Immature natural killer cell (primary cell): Measurements from ENCODE around the gene TNFRSF11A. TPM values are rescaled to one million over a fixed set of nuclear protein-coding genes. Genes with fewer than 3 reads are reported as not detected.
A peak's percentile ranks its signal among the peaks of the same experiment; 100 is the strongest.

Source experiments
- DNase-seq, 3 donors: peaks; one replicate each; pipeline ENCODE4 v3.0.0; 2022; ENCODE audit warnings: mixed read lengths in 1 of 3
- H3K27ac Mint-ChIP-seq, 6 donors: one replicate each; pipeline ENCODE4 v1.8.0; 2020; ENCODE audit warnings: mixed read lengths in 6 of 6, mild to moderate bottlenecking in 5 of 6, inconsistent platforms in 4 of 6, moderate library complexity in 3 of 6
- H3K27me3 Mint-ChIP-seq, 3 donors: one replicate each; pipeline ENCODE4 v1.8.0; 2020 to 2021; ENCODE audit warnings: low read depth in 3 of 3, mild to moderate bottlenecking in 3 of 3, mixed read lengths in 3 of 3, moderate library complexity in 3 of 3, inconsistent platforms in 1 of 3
- H3K36me3 Mint-ChIP-seq, 3 donors: one replicate each; pipeline ENCODE4 v1.8.0; 2020; ENCODE audit warnings: mixed read lengths in 3 of 3, inconsistent platforms in 2 of 3, mild to moderate bottlenecking in 2 of 3
- H3K4me1 Mint-ChIP-seq, 2 donors: one replicate each; pipeline ENCODE4 v1.8.0; 2020; ENCODE audit warnings: inconsistent platforms in 2 of 2, mild to moderate bottlenecking in 2 of 2, mixed read lengths in 2 of 2, moderate library complexity in 1 of 2
- H3K4me3 Mint-ChIP-seq, 5 donors: one replicate each; pipeline ENCODE4 v1.8.0; 2020; ENCODE audit warnings: mild to moderate bottlenecking in 5 of 5, mixed read lengths in 5 of 5, inconsistent platforms in 3 of 5, moderate library complexity in 3 of 5
- H3K9me3 Mint-ChIP-seq, 6 donors: one replicate each; pipeline ENCODE4 v1.8.0; 2020; ENCODE audit warnings: mild to moderate bottlenecking in 6 of 6, mixed read lengths in 6 of 6, inconsistent platforms in 4 of 6, moderate library complexity in 3 of 6
- polyA plus RNA-seq, 3 donors: library from polyadenylated mRNA; unstranded; fragments of 300-500 nt; fragmentation: Illumina TruSeq; gene quantifications; one replicate each; pipeline ENCODE4 v1.2.3, GENCODE V29; 2021

Gene TNFRSF11A
- polyA plus RNA-seq, 3 donors from 2014 or later = 13.5 to 23.3 (median 16.8) TPM

DNA sequence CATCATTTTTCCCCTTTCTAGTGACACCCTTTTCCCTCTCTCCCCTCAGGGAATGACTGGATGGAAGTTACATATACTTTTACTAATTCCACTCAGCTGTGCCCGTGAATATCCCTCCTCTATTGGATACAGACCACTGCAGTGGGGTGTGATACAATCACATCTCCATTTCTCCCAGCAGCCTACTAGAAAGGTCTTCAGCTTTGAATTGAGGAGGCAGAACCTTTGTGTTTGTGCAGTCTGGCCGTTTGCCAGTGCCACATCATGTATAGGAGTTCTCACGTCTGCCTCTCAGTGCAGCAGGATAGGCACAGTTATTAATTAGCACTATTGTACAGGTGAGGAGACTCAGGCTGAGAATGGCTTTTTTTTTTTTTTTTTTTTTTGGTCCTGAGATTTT is 16.4 kb downstream of the TNFRSF11A start:
- peaks cover 2 to 13% of the 10 kb centered on the region in 2 donors for H3K4me1 Mint-ChIP-seq
- peaks cover 0 to 9% (median 2%) of the 10 kb centered on the region in 3 donors for H3K27me3 Mint-ChIP-seq
- DNase-seq = no peak
- no peak overlapping the region for H3K27ac Mint-ChIP-seq
- no peaks in the 10 kb centered on the region for H3K9me3 Mint-ChIP-seq
- no peak overlapping the region for H3K4me3 Mint-ChIP-seq
- peaks cover 0 to 5% (median 0%) of the 10 kb centered on the region in 3 donors for H3K36me3 Mint-ChIP-seq

GRCh38 chr18:62342884-62343283 is 17.8 kb downstream of the TNFRSF11A start:
- peaks cover 6 to 24% of the 10 kb centered on the region in 2 donors for H3K4me1 Mint-ChIP-seq
- H3K27ac Mint-ChIP-seq = no peak overlapping the region
- H3K4me3 Mint-ChIP-seq = no peak overlapping the region
- peaks cover 0 to 12% (median 2%) of the 10 kb centered on the region in 3 donors for H3K27me3 Mint-ChIP-seq
- H3K36me3 Mint-ChIP-seq = no peaks in the 10 kb centered on the region
- H3K9me3 Mint-ChIP-seq = no peaks in the 10 kb centered on the region
- no peak for DNase-seq

DNA sequence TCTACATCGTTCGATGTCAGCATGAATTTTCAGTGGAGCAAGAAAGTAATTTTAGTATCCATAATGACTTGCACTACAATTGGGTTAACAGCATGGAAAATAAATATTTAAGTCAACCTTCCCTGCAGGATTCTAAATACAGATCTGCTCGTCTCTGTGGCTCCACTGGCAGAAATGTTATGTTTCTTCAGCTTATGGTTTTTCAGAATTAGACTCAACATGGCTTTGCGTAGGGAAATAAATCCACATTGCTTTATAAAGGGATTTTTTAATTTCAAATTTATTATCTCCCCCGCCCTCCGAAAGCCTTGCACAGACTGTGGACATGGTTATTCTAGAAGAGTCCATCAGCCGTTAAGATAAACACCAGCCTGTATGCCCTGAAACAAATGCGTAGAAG is 18.2 kb downstream of the TNFRSF11A start:
- no peak for DNase-seq
- no peak overlapping the region for H3K27ac Mint-ChIP-seq

DNA sequence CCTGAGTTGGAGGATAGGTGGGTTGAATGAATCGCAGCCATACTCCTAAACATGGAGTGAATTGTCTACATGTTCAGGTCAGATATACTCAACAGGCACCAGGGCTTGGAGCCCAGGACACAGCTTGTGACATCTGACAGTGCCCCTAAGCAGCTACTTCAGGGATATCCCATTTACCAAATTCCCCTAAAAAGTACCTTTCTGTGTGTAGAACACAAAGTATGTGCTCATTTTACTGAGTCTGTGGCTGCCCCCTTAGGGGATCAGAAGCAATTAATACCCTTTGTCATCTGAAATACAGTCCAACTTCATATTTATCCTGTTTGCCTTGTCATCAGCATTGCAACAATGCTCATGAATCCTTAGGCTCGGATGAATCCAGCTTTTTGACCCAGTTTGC is 20.8 kb downstream of the TNFRSF11A start:
- H3K27ac Mint-ChIP-seq = peak overlapping the region in 1 of 6 donors; percentile 47
- H3K9me3 Mint-ChIP-seq = no peaks in the 10 kb centered on the region
- H3K36me3 Mint-ChIP-seq = no peaks in the 10 kb centered on the region
- peaks cover 6 to 15% of the 10 kb centered on the region in 2 donors for H3K4me1 Mint-ChIP-seq
- peaks cover under 1 to 6% (median 3%) of the 10 kb centered on the region in 3 donors for H3K27me3 Mint-ChIP-seq
- H3K4me3 Mint-ChIP-seq = no peak overlapping the region
- DNase-seq = no peak

More for the DNA sequence above, 18.2 kb downstream of the TNFRSF11A start:
- Mint-ChIP-seq H3K36me3 (no peaks in the 10 kb centered on the region), H3K27me3 (peaks cover 0 to 12% (median 2%) of the 10 kb centered on the region in 3 donors), H3K9me3 (no peaks in the 10 kb centered on the region), H3K4me3 (no peak overlapping the region), H3K4me1 (peaks cover 6 to 24% of the 10 kb centered on the region in 2 donors)

DNA sequence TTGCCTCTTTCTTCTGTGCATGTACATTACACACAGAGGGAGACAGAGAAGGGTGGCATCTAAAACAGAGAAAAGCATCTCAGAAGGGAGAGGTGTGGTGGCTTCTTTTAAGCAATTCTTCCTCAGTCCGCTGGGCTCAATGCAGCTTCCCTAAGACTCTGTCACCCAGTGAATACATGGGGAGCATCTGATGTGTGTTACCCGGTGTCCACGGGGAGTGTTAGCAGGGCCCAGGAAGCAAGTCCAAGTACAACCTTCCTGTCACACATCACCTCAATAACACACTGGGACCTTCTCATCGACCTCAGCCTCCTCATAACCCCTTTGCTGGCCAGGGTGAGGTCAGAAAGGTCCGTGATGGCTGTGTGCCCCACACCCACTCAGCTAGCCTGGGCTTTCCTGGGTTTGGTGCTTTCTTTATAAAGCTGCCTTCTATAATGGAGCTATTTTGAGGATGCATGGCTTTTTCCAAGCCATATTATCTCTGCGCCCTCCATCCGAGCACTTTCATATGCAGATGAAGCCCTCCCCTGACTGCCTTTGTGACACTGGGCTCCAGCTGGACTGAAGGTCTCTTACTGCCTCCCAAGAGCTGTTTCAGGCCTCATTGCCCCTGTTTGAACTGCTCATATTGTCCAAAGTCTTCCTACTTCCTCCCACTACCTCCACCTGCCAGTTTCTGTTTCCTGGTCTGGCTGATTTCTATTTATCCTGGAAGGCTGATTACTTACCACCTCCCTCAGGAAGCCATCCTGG is 21.4 kb downstream of the TNFRSF11A start:
- no peak for DNase-seq
- Mint-ChIP-seq H3K4me1 (peaks cover 6 to 15% of the 10 kb centered on the region in 2 donors), H3K27me3 (peaks cover 0 to 6% (median 3%) of the 10 kb centered on the region in 3 donors), H3K27ac (peak overlapping the region in 3 of 6 donors; percentile 19 to 77 (median 49)), H3K4me3 (peak overlapping the region in 1 of 5 donors; percentile 42), H3K9me3 (no peaks in the 10 kb centered on the region), H3K36me3 (no peaks in the 10 kb centered on the region)

- H3K36me3 Mint-ChIP-seq = no peaks in the 10 kb centered on the region
- no peaks in the 10 kb centered on the region for H3K9me3 Mint-ChIP-seq
- DNase-seq = no peak
- peaks cover 6 to 15% of the 10 kb centered on the region in 2 donors for H3K4me1 Mint-ChIP-seq
- H3K27ac Mint-ChIP-seq = peak overlapping the region in 3 of 6 donors; percentile 2 to 77 (median 49)
- H3K27me3 Mint-ChIP-seq = peaks cover 0 to 6% (median 3%) of the 10 kb centered on the region in 3 donors
- peak overlapping the region in 1 of 5 donors; percentile 42 for H3K4me3 Mint-ChIP-seq
Measured at GRCh38 chr18:62347089-62347506, 22.0 kb downstream of the TNFRSF11A start.

GRCh38 chr18:62348474-62348873 is 23.4 kb downstream of the TNFRSF11A start:
- Mint-ChIP-seq H3K27me3 (peaks cover 0 to 6% (median 3%) of the 10 kb centered on the region in 3 donors), H3K27ac (peak overlapping the region in 1 of 6 donors; percentile 30), H3K9me3 (no peaks in the 10 kb centered on the region), H3K4me1 (peaks cover 6 to 15% of the 10 kb centered on the region in 2 donors), H3K36me3 (no peaks in the 10 kb centered on the region), H3K4me3 (no peak overlapping the region)
- no peak for DNase-seq

DNA sequence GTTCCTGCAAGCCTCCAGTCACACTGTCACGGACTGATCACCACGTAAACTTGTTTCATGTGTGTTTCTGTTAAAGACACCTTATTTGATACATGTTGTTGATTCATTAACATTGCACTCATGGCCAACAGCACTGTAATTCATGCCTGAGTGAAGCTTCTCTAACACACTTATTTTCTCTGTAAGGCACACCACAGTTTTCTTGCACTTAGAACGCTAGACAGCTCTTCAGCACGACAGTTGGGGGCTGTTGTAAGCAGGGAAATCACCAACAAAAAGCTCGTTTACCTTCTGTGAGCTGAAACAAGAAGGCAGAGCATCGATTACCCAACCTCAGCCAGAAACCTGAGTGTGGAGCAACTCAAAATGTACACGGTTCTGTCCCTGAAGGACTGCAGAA is 28.1 kb downstream of the TNFRSF11A start:
- no peak for DNase-seq
- H3K36me3 Mint-ChIP-seq = no peaks in the 10 kb centered on the region
- H3K27ac Mint-ChIP-seq = no peak overlapping the region
- H3K4me1 Mint-ChIP-seq = no peaks in the 10 kb centered on the region
- peaks cover 0 to 3% (median 3%) of the 10 kb centered on the region in 3 donors for H3K27me3 Mint-ChIP-seq
- H3K4me3 Mint-ChIP-seq = no peak overlapping the region
- H3K9me3 Mint-ChIP-seq = no peaks in the 10 kb centered on the region

GRCh38 chr18:62354151-62354550 is 29.0 kb downstream of the TNFRSF11A start:
- Mint-ChIP-seq H3K9me3 (no peaks in the 10 kb centered on the region), H3K4me3 (no peak overlapping the region), H3K27me3 (peaks cover 0 to 3% (median 3%) of the 10 kb centered on the region in 3 donors), H3K4me1 (no peaks in the 10 kb centered on the region), H3K36me3 (no peaks in the 10 kb centered on the region), H3K27ac (no peak overlapping the region)
- DNase-seq = no peak

GRCh38 chr18:62357079-62357719 is 32.1 kb downstream of the TNFRSF11A start:
- H3K4me1 Mint-ChIP-seq = no peaks in the 10 kb centered on the region
- H3K9me3 Mint-ChIP-seq = no peaks in the 10 kb centered on the region
- H3K27me3 Mint-ChIP-seq = peaks cover 3% of the 10 kb centered on the region in 3 donors
- H3K4me3 Mint-ChIP-seq = no peak overlapping the region
- no peaks in the 10 kb centered on the region for H3K36me3 Mint-ChIP-seq
- H3K27ac Mint-ChIP-seq = no peak overlapping the region
- no peak for DNase-seq

DNA sequence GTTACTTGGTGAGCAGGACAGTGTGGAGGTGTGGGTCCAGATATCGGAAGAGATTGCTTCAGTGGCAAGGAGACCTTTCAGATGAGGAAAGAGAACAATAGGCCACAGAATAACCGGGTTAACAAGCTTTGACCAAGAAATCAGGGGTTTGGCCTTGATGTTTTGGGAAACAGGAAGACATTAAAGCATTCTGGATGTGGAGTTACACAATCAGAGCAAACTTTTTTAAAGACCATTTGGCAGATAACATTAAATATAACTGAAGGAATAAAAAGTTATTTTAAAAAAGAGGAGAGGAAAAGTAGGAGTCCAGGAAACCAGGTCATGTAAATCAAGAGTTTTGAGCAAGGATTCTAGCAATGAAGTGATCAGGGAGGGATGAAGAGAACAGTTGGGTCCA is 35.7 kb downstream of the TNFRSF11A start:
- no peaks in the 10 kb centered on the region for H3K9me3 Mint-ChIP-seq
- peaks cover 0 to 3% (median 0%) of the 10 kb centered on the region in 3 donors for H3K36me3 Mint-ChIP-seq
- H3K4me1 Mint-ChIP-seq = no peaks in the 10 kb centered on the region
- H3K27me3 Mint-ChIP-seq = peaks cover 2 to 5% (median 3%) of the 10 kb centered on the region in 3 donors
- no peak overlapping the region for H3K27ac Mint-ChIP-seq
- H3K4me3 Mint-ChIP-seq = no peak overlapping the region
- no peak for DNase-seq

DNA sequence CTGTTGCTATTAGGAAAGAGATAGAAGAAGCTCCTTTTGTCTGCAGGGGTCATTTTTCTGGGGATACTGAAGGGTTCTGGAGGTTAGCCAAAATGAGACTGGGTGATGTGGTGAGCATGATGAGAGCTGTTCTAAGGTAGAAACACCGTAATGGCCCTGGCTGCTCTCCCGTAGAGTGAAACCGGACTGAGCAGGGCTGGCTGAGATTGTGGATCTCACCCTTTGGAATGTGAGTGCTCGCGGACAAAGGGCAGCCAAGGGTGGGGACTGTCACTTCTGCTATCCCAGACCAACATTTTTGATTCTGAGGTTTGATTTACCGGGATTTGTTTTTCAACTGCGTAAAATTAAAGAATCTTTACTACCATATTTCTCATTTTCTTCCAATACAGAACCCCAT is 36.2 kb downstream of the TNFRSF11A start:
- no peak for DNase-seq
- no peaks in the 10 kb centered on the region for H3K4me1 Mint-ChIP-seq
- H3K4me3 Mint-ChIP-seq = no peak overlapping the region
- H3K27me3 Mint-ChIP-seq = peaks cover 2 to 5% (median 3%) of the 10 kb centered on the region in 3 donors
- H3K36me3 Mint-ChIP-seq = peaks cover 0 to 3% (median 0%) of the 10 kb centered on the region in 3 donors
- H3K27ac Mint-ChIP-seq = no peak overlapping the region
- H3K9me3 Mint-ChIP-seq = no peaks in the 10 kb centered on the region

- no peaks in the 10 kb centered on the region for H3K9me3 Mint-ChIP-seq
- H3K27me3 Mint-ChIP-seq = peaks cover 0 to 5% (median 4%) of the 10 kb centered on the region in 3 donors
- no peaks in the 10 kb centered on the region for H3K4me1 Mint-ChIP-seq
- peaks cover 0 to 3% (median 0%) of the 10 kb centered on the region in 3 donors for H3K36me3 Mint-ChIP-seq
- DNase-seq = no peak
- no peak overlapping the region for H3K27ac Mint-ChIP-seq
- no peak overlapping the region for H3K4me3 Mint-ChIP-seq
Measured at GRCh38 chr18:62364558-62364957, 39.4 kb downstream of the TNFRSF11A start.

GRCh38 chr18:62365420-62365819 is 40.3 kb downstream of the TNFRSF11A start:
- Mint-ChIP-seq H3K4me3 (no peak overlapping the region), H3K4me1 (no peaks in the 10 kb centered on the region), H3K36me3 (peaks cover 0 to 3% (median 0%) of the 10 kb centered on the region in 3 donors), H3K9me3 (no peaks in the 10 kb centered on the region), H3K27ac (no peak overlapping the region), H3K27me3 (peaks cover 0 to 5% (median 4%) of the 10 kb centered on the region in 3 donors)
- DNase-seq = no peak
